ENCODE results near the gene EFTUD2. TPM values are rescaled to one million over a fixed set of nuclear protein-coding genes. Genes with fewer than 3 reads are reported as not detected.
A peak's percentile ranks its signal among the peaks of the same experiment; 100 is the strongest.

EFTUD2 gene
- total and polyA plus RNA-seq, 2 of the 13 experiments (the other 11 are each of a cell fraction or from before 2014, with no cell fraction given) = 111 to 137 TPM

- TF ChIP-seq BRCA1 (CRISPR knock-in tag; IDR thresholded peaks at IDR 0.05) (no peak), CEBPZ (IDR thresholded peaks at IDR 0.05; ENCODE audit: low read length) (no peak), ZNF737 (CRISPR knock-in tag; IDR thresholded peaks at IDR 0.05; ENCODE audit: borderline replicate concordance) (no peak), ZNF446 (CRISPR knock-in tag; IDR thresholded peaks at IDR 0.05) (no peak), ZNF850 (CRISPR knock-in tag; conservative IDR thresholded peaks at IDR 0.05) (no peak), ZNF746 (CRISPR knock-in tag; IDR thresholded peaks at IDR 0.05) (peak; percentile 39; the same call in 1 of the 2 replicates), ELK4 (CRISPR knock-in tag; IDR thresholded peaks at IDR 0.05; ENCODE audit: borderline replicate concordance) (no peak), NR2F2 (IDR thresholded peaks at IDR 0.05; ENCODE audit: borderline replicate concordance, low read depth) (0 out of 2 replicates have a peak, but pooled peaks have one; percentile 47), TBX3 (IDR thresholded peaks at IDR 0.05; ENCODE audit: borderline replicate concordance) (no peak), HINFP (CRISPR knock-in tag; IDR thresholded peaks at IDR 0.05; ENCODE audit: low read depth) (no peak), ZNF160 (CRISPR knock-in tag; IDR thresholded peaks at IDR 0.05) (no peak), ZNF607 (CRISPR knock-in tag; IDR thresholded peaks at IDR 0.05; ENCODE audit: borderline replicate concordance) (no peak), FOXM1 (CRISPR knock-in tag; IDR thresholded peaks at IDR 0.05) (no peak), ZNF430 (CRISPR knock-in tag; IDR thresholded peaks at IDR 0.05) (no peak), GFI1 (CRISPR knock-in tag; IDR thresholded peaks at IDR 0.05; ENCODE audit: borderline replicate concordance) (peak; percentile 85), PCBP2 (optimal IDR thresholded peaks at IDR 0.05; ENCODE audit: low read depth, low read length, poor library complexity, severe bottlenecking) (no peak), ZNF124 (CRISPR knock-in tag; IDR thresholded peaks at IDR 0.05) (no peak), RXRA (CRISPR knock-in tag; IDR thresholded peaks at IDR 0.05) (no peak), ZFP36L1 (CRISPR knock-in tag; IDR thresholded peaks at IDR 0.05) (peak; percentile 18; the same call in 1 of the 2 replicates), HNF4A (CRISPR knock-in tag; IDR thresholded peaks at IDR 0.05) (peak; percentile 78), ZNF484 (CRISPR knock-in tag; IDR thresholded peaks at IDR 0.05; ENCODE audit: borderline replicate concordance, low read depth) (no peak), ZNF432 (CRISPR knock-in tag; IDR thresholded peaks at IDR 0.05; ENCODE audit: borderline replicate concordance) (no peak), ZNF12 (CRISPR knock-in tag; IDR thresholded peaks at IDR 0.05) (no peak), KDM5B (CRISPR knock-in tag; IDR thresholded peaks at IDR 0.05; ENCODE audit: borderline replicate concordance) (no peak), IRF1 (CRISPR knock-in tag; IDR thresholded peaks at IDR 0.05; ENCODE audit: low read depth) (no peak)
Observed at GRCh38 chr17:44862278-44862914, 36.8 kb downstream of the EFTUD2 start (continued).
